TTC549 (cell line): ENCODE results near the gene SNRK.

Experiments
- FAIRE-seq: peaks from 2 replicates; lab custom pipeline; 2012; peaks lifted over from hg19 to GRCh38; lab: Jason Lieb, UNC

The SNRK gene

DNA sequence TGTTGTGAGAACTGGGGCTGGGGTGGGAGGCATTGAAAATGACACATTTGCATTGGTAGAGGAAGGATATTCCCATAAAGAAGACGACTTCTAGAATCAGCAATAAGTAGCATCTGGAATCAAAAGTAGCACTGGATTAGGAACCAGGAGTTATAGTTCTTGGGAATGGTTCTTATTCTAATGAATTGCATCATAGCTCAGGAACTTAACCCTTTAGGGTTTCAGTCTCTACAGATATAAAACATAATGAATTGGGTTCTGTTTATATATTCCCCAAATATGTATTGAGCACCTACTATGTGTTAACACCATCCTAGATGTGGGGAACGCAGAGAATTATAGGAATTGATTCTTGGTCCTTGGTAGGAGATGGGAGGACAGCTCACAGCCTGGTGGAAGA is 16.3 kb upstream of the SNRK start:
- no peak for FAIRE-seq

DNA sequence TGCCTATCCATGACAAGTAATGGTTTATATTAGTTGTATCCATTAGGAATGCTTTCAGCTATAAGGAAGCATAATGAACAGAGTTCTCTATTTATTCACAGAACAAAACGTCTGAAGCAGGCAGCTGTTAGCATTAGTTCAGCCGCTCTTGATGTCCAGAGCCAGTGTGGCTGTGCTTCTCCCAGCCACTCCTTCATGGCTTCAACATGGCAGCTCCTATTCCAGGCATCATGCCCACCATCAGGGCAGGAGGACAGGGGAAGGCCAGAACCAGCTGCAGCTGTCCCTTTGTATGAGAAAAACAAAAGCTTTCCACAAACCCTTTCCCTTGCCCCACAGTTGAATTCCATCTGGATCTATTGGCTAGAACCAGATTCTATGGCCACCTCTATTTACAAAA is 12.9 kb upstream of the SNRK start:
- no peak for FAIRE-seq

DNA sequence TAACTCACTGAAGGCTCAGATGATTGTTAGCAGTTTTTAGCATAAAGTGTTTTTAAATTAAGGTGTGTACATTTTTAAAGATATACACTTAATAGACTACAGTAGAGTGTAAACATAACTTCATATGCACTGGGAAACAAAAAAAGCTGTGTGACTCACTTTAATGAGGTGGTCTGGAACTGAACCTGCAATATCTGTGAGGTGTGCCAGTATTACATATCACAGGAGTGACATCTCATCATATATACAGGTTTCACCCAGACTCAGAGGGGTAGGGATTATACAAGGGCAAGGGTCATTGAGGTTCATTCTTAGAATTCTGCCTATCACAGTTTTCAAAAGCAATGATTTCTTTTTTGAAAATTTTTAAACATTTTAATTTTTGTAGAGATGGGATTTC is 7.3 kb upstream of the SNRK start:
- no peak for FAIRE-seq

DNA sequence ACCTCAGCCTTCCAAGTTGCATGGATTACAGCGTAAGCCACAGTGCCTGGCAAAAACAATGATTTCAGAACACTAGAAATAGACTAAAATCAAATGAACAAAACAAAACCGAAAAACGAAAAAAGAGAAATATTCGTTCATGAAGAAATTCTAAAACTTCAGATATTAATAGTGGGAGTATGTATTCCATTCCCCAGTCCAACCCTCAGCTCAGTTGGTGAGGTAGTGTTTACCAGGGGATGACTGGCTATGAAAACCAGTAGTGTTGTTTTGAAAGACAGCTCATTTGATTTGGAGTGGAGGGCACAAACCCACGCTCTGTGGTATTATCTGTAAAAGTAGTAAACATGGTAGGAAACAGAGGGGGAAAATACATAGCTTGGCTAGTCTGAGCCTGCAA is 6.8 kb upstream of the SNRK start:
- no peak for FAIRE-seq

DNA sequence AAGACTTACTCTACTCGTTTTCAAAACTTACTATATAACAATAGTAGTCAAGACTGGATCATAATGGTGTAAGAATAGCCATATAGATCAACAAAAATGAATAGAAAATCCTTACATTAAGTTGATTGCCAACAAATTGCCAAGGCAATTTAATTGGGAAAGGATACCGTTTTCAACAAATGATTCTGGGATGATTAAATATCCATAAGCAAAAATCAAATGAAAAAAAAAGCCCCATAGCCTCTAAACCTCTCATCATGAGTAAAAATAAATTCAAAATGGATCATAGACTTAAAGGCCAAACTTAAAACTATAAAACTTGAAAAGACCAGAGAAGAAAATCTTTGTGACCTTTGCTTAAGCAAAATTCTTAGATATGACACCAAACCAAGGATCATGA is 5.3 kb upstream of the SNRK start:
- FAIRE-seq: no peak

DNA sequence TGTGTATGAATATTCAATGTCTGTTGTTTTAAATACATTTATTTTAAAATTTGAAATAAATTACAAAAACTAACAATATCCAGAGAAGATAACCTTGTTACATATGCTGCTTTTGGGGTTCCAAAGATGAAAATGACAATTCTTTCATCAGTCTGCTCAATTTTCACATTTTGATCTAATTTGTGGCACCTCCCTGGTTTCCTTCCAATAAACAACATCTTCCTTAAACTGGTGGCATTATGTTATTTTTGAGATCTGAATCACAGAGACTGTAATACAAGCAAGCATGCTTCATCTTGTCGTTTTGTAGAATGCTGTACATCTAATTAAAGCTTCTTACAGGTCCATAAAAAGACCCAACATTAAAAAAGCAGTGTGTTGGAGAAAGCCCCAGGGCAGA is 2.2 kb upstream of the SNRK start:
- no peak for FAIRE-seq

DNA sequence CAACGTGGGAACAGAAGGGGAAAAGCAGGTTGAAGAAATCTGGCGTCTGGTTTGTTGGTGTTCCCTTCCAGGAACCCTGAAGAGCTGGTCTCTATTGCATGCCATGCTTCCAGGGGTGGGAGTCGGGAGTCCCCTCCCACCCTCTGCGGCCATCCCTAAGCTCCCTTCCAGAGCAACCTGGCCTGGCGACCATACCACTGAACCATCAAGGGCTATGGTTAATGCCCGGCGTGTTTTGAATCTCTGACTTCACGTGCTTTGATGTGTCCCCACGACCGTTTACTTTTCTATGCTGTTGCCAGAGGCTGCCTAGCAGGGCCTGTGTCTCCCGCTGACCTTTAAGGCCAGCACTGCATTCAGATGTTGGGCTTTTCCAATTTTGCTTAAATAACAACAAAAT is 696 bp upstream of the SNRK start:
- no peak for FAIRE-seq

DNA sequence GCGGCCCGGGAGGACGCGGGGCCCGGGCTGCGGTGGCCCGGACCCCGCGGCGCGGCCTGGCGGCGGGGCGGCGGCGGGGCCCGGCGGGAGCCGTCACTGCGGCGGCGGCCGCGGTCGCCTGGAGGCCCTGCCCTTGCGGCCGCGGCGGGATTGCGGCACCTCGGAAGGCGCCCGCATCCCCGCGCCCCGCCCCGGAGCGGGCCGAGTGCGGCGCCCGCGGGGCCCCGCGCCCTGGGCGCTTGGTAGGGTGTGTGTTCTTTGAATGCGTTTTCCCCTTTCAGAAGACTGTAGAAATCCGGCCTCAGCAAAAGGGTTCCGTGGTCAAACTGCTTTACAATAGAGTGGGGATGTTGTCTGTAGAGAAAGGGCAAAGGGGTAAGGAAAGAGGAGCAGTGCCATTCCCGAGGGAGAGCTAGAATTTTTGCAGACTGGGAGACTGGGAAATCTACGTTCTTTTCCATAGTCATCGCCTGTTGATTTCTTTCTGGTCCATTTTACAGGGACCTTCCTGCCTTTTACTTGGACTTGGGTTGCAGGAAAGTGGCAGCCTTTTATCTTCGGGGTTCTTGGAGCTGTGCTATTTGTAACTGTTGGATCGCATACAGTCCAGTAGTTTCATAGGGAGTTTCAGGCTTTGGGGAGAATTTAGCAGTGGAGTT is 630 bp downstream of the SNRK start:
- FAIRE-seq: no peak

DNA sequence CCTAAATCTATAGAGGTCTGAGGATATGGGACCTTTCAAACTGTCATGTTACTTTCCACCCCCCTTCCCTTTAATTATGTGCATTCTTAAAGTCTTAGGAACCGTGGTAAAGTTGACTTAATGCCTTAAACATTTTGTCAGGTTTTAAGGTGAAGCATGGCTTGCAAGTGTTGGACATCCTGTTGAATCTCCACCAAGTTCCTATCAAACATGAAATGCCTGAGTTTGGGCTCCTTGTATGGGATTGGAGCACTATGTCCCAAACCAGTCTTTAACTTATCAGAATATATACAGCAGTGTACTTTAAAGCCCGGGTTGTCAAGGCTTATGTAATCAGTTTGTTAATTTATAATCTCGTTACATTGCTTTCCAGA is 1.1 kb downstream of the SNRK start:
- no peak for FAIRE-seq

DNA sequence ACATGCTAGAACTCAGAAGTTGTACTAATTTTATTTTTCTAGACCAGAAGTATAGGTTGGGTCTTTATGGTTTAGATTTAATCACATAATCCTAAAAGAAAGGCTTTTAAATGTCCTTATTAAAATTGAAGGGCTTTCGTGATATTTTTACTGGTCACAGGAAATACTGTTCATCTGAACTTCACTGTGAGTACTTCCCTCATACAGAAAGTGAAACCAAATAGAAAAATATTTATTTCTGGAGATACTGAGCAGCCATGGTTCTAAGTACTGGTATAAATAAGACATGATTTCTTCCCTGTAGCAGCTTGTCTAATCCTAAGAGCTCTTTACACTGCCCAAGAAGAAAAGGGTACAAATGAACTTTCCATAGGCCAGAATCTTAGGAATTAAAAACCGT is 2.0 kb downstream of the SNRK start:
- FAIRE-seq: no peak

DNA sequence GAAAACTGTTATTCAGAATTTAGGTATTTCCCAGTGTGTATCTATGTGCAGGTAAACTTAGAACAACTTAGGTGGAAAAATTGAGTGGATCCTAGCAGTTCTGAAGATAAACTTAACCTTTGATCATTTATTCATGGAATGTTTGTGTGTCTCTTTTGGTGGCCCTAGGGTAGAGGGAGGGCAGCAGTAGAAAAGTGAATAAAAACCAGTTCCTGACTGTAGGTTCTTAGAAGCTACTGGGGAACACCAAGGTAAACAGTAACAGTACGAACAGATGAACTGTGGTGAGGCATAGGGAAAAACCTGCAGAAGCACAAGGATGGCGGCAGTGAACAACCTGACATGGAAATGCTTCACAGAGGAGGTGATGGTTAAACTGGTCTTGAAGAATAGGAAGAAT is 2.5 kb downstream of the SNRK start:
- no peak for FAIRE-seq

DNA sequence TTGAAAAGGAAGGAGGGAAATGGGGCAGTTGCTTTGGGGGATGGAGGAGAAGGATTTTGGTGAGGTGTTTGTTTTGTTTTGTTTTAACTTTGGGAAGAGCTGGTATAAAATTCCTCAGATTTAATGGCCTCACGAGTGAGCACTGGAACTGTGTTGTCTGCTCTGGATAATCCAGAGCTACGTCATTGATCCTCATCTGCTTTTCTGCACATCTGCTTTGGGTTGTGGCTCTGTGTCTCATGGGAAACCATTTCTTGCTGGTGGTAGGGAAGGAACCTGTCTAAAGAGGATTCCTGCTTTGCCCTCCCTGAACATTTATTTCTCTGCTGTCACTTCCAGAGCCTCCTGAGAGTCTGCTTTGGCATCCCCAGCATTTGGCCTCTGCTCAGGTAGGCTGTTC is 3.1 kb downstream of the SNRK start:
- FAIRE-seq: no peak

DNA sequence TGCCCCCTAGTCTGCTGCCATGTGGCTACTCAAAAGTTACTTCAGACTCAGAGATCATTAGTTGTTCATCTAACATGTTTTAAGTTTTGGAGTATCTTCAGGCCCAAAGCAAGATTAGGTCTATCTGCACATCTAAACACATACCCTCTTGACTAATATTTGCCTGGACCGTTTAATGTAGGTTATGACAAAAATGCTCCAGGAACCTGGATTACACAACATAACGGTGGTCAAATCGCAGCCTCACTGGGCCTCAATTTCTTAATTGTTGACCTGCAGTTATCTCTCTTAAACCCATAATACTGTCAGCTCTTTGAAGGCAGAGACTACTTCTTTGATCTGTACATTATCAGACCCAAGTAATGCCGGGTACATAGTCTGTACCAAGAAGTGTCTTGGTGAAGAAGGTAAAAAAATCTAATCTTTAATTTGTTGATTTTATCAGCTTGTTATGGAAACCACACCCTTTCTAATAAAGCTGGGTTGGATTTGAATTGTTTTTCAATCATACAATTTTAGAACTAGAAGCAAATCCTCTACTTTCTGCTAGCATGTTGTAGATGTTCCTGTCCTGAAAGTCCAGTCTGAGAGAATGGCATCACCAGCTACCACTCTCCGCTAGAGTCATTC is 3.6 kb downstream of the SNRK start:
- no peak for FAIRE-seq

DNA sequence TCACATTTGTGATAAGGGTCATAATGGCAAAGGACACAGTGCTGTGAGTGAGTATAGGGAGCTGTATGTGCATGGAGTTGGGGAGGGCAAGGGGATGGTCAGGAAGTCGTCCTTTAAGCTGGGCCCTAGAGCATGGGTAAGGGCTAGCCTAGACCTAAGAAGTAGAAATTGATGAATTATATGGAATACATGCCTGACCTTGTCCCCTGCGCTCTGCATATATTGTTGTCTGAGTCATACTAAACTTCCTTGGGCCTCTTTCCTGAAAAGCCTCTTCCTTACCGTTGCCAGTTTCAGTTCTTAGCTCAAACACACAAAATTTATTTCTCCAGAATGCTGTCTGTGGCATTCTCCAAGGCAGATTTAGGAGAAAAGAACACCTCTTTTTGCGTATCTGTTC is 4.6 kb downstream of the SNRK start:
- no peak for FAIRE-seq

DNA sequence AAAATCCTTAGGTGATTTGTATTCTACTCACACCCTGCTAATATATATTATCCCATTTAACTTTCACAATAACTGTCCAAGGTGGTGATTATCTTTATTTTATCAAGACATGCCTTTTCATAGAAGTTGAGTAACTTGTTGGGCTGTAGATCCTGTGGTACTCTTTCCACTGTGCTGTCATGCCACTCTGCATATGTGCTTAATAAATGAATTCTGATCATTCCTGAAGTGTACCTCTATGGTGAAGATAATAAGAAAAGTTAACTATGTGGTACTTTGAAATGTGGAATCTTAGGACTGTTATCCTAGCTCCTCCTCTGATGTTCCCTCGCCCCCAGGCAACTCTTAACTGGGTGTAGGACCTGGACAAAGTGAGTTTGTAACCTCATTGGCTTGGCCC is 5.2 kb downstream of the SNRK start:
- no peak for FAIRE-seq

DNA sequence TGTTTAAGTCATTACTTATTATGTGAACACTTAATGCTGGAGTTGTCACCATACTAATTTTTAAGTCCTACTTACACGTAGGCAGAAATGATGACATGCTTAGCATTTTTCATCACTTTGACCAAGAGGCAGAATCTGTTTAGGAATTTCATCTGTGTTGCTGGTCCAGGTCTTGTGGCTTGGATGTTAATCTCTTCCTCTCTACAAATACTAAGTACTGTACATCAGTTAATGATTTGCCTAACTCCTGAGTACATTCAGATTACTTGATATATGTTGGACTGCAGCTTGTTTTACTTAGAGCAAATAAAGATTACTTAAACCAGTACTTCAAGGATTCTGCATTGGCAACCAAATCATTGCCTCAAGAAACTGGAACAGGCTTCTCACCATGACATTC is 8.6 kb downstream of the SNRK start:
- no peak for FAIRE-seq

DNA sequence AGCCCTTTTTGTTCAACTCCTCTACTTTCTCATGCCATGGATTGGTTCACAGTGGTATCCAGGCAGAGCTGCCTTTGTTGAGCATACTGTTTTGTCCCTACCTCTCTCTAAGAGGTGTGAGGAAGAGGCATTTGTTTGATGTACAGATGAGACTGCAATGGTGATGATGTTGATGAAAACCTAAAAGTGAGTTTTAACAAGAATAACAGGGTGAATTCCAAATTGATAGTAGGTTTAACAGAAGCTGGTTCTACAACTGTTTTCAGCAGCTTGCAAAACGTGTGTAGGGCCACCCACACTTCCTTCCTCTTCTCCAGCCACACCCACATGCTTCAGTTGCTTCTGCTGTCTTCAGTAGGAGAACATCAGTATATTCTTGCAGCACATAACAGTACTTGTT is 10.2 kb downstream of the SNRK start:
- no peak for FAIRE-seq

DNA sequence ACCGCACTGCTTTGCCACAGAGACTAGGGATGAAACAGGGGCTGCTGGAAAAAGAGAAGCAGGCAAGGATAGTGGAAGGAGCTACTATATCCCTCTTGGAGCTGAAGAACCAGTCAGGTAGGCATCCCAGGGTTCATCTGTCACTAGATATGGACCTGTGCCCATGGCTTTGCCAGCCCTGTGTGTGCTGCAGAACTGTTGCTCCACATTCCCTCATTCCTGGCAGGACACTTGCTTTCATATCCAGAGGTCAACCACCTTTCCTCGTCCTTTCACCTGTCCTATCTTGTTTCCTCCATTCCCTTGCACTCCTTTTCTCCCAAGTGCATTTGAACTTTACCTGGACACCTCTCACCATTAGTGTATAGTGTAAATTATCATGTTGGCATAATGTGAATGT is 12.0 kb downstream of the SNRK start:
- FAIRE-seq: no peak

DNA sequence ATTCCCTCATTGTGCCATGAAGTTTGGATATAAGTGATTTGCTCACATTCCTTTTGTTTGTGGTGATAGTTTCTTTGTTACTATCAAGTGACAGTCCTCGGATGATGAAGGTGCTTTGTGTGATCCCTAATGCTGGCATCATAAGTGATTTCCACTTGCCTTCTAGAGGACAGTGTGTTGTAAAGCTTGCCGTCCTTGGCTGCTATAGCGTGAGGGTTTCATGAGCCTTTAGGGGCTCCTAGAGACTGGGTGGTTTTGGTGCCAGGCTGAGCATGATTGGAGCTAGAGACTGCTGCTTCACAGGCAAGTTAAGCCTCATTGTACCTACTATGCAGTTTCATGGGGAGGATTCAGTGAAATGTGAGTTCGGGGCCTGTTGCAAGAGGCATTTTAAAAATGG is 12.4 kb downstream of the SNRK start:
- no peak for FAIRE-seq

DNA sequence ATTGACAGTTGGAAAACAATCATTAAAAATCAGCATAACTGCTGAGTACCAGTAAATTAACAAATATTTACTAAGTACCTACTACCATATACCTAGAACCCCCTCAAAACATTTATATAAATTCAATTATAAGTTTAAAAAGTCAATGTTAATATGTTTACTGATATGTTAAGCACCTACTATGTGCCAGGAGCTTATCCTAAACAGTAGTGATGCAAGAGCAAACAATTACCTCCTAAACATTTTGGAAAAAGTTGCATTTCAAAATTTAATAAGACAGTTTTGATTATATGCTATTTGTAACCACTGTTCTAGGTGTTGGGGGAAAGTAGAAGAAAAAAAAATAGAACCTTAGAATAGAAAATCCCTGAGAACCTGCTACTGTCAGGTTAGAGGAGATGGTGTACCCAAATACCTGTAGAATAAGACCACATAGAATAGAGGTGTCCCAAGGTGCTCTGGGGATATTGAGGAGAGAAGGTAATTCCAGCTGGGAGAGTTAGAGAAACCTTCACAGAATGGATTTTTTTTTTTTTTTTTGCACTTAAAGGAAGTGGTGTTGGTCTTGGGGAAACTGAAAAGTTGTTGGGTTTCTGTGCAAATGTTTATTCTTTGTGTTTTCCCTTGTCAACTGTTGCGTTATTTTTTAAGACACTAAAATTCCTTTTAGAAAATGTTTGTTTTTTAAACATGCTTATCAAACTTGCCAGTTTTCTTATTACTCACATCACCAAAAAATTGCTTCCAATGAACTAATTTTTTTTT is 16.0 kb downstream of the SNRK start:
- FAIRE-seq: no peak

DNA sequence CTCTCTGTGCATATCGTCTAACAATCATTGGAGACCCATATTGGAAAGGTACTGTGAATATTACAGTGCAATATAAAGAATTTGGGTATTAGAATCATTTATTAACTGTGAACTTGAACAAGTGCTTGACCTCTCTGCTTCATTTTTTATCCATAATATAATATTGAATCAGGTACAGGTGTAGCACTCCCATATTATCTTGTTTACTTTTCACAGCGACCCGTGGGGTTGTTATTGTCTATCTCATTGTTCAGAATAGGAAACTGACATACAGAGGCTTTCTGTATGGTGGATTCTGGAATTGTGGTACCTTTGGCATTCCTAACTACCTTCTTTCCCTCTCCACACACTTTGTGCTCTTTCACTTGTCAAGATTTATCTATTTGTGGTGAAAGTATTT is 17.8 kb downstream of the SNRK start:
- no peak for FAIRE-seq

DNA sequence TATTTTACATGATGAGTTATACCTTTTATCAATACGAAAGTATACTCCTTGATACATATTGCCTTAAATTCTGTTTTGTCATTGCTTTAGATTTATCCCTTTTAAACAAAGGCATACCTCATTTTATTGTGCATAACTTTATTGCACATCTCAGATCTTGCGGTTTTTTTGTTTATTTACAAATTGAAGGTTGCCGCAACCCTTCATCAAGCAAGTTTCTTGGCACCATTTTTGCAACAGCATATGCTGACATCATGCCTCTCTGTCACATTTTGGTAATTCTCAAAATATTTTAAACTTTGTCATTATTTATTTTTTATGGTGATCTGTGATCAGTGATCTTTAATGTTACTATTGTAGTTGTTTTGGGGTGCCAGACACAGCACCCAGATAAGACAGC is 20.9 kb downstream of the SNRK start:
- no peak for FAIRE-seq

DNA sequence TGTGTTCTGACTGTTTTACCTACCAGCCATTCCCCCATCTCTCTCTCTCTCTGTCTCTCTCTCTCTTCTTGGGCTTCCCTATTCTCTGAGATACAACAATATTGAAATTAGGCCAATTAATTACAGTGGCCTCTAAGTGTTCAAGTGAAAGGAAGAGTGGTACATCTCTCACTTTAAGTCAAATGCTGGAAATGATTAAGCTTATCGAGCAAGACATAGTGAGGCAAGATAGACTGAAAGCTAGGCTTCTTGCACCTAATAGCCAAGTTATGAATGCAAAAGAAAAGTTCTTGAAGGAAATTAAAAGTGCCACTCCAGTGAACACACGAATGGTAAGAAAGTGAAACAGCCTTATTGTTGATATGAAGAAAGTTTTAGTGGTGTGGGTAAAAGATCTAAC is 21.3 kb downstream of the SNRK start:
- FAIRE-seq: no peak
